Lower leg skin (tissue), 3 donors: ENCODE measurements around the gene HIBCH.

Source experiments
- POLR2A ChIP-seq, 2 donors: fragments of 450-650 bp; IDR thresholded peaks; one replicate each; pipeline ENCODE4 v1.6.1; 2016 to 2017; ENCODE audit warnings: antibody characterized with exemption in 2 of 2, mild to moderate bottlenecking in 1 of 2, moderate library complexity in 1 of 2
- TF ChIP-seq, protein P1 (sequence below), 3 donors: fragments of 450-650 bp; IDR thresholded peaks; one replicate each; pipeline ENCODE4 v1.5.1; 2016; ENCODE audit warnings: antibody characterized with exemption in 3 of 3, mild to moderate bottlenecking in 3 of 3, moderate library complexity in 2 of 3

DNA sequence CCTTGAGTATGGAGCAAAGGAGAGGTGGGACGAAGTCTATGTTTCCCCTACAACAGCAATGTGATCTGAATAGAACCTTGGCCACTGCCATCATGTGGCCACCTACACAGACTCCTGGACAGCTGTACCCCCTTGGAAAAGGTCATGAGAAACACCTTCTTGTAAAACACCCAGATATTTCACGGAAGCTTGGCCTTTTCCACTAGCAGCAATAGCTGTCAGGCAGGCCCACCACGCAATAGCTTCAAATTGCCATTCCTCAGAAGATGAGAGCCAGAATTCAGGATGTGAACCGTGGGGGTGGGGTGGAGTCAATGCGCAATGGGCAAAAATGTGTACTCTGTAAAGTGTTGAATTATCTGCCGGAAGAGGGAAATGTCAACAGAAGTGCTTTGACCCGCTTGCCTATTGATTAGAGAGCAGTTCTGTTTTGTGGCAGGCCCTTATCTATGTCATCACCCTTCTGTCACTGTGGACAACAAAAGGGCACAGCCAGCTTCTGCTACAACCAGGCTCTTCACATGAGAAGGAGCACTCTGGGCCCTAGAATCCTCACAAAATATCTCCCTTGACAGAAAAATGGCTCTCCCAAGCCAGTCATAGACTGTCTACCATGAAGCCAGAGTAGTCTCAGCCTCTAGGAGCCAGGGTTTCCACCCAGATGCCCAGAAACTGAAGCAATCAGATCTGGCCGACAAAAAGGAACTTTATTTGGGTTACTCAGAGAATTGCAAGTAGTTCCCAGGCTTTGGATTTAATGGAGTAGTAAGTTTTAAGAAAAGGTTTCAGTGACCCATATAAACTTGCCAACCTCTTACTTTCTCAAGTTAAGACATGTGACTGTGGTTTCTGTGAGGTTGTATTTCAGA is 33.3 kb upstream of the HIBCH start:
- TF ChIP-seq, protein P1, sequence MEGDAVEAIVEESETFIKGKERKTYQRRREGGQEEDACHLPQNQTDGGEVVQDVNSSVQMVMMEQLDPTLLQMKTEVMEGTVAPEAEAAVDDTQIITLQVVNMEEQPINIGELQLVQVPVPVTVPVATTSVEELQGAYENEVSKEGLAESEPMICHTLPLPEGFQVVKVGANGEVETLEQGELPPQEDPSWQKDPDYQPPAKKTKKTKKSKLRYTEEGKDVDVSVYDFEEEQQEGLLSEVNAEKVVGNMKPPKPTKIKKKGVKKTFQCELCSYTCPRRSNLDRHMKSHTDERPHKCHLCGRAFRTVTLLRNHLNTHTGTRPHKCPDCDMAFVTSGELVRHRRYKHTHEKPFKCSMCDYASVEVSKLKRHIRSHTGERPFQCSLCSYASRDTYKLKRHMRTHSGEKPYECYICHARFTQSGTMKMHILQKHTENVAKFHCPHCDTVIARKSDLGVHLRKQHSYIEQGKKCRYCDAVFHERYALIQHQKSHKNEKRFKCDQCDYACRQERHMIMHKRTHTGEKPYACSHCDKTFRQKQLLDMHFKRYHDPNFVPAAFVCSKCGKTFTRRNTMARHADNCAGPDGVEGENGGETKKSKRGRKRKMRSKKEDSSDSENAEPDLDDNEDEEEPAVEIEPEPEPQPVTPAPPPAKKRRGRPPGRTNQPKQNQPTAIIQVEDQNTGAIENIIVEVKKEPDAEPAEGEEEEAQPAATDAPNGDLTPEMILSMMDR (IDR thresholded peaks at IDR 0.05), result no peak
- TF ChIP-seq POLR2A (IDR thresholded peaks at IDR 0.05), result no peak
